Endothelial cell of umbilical vein (primary cell): ENCODE results near the gene NUB1. TPM values are rescaled to one million over a fixed set of nuclear protein-coding genes. Genes with fewer than 3 reads are reported as not detected.

Experiments used
- BruUV-seq: library from RNA; stranded (reverse); fragments of 400-500 nt; replicated peaks from 2 replicates; lab custom pipeline; 2021; lab: Mats Ljungman, UMichigan
- CTCF ChIA-PET: fragments of 300-600, 350-600 bp; sonication (Branson Sonifier 250); formaldehyde crosslinking; loops from one replicate; lab custom pipeline; 2021; ENCODE audit warnings: antibody characterized with exemption, inconsistent platforms; lab: Charles Lee
- POLR2A ChIA-PET: fragments of 300-600, 350-600 bp; sonication (Branson Sonifier 250); formaldehyde crosslinking; loops from one replicate; lab custom pipeline; 2021; ENCODE audit warnings: antibody characterized with exemption, inconsistent platforms; lab: Charles Lee
- DNase-seq: peaks from one replicate; pipeline ENCODE4 v3.0.0-alpha.2; 2011; ENCODE audit warnings: low read depth, low spot score
- FAIRE-seq: peaks from 2 replicates; lab custom pipeline; 2011; peaks lifted over from hg19 to GRCh38; lab: Jason Lieb, UNC
- H2AFZ ChIP-seq: 2 replicates; pipeline ENCODE4 v1.6.0; 2012; ENCODE audit warnings: low read depth, low read length, control low read depth, inconsistent platforms
- H3K27ac ChIP-seq: 2 replicates; pipeline ENCODE4 v1.5.1; 2011; ENCODE audit warnings: low read depth, mild to moderate bottlenecking, control low read depth, low read length, moderate library complexity; ENCODE audit not compliant: insufficient read depth
- H3K27me3 ChIP-seq, 2 experiments: 2 replicates each; pipeline versions ENCODE4 v1.6.0 to v1.6.1; 2011; ENCODE audit warnings: low read length in 2 of 2, mixed read lengths in 1 of 2; ENCODE audit not compliant: control insufficient read depth in 2 of 2, insufficient read depth in 2 of 2
- H3K36me3 ChIP-seq, 2 experiments: 2 replicates in 1 of 2; 3 replicates in 1 of 2; pipeline ENCODE4 v1.5.1; 2011; ENCODE audit warnings: low read length in 2 of 2, mild to moderate bottlenecking in 1 of 2, moderate library complexity in 1 of 2; ENCODE audit not compliant: control insufficient read depth in 2 of 2, insufficient read depth in 2 of 2; ENCODE audit errors: extremely low read depth in 1 of 2
- H3K4me1 ChIP-seq: 3 replicates; pipeline ENCODE4 v1.5.1; 2011; ENCODE audit warnings: mild to moderate bottlenecking, low read length; ENCODE audit not compliant: control insufficient read depth, insufficient read depth; ENCODE audit errors: extremely low read depth
- H3K4me2 ChIP-seq: 2 replicates; pipeline ENCODE4 v1.6.1; 2011; ENCODE audit warnings: low read length, control low read depth, mixed read lengths; ENCODE audit not compliant: insufficient read depth
- H3K4me3 ChIP-seq, 3 experiments: fragments of 200-600 bp in 1 of 3; sonication (generic), shearing (Covaris generic) in 1 of 3; replicated peaks in 1 of 3; 2 replicates each; pipeline ENCODE4 v1.5.1; 2011 to 2016; ENCODE audit warnings: control low read depth in 3 of 3, low read length in 3 of 3, mild to moderate bottlenecking in 2 of 3, inconsistent platforms in 1 of 3, low read depth in 1 of 3, moderate library complexity in 1 of 3; ENCODE audit not compliant: insufficient read depth in 1 of 3
- H3K79me2 ChIP-seq: 2 replicates; pipeline ENCODE4 v1.6.0; 2012; ENCODE audit warnings: low read length, inconsistent platforms; ENCODE audit not compliant: control insufficient read depth, insufficient read depth
- H3K9ac ChIP-seq: replicated peaks from 2 replicates; pipeline ENCODE3; 2011; ENCODE audit warnings: low read length, control low read depth; ENCODE audit not compliant: insufficient read depth; ENCODE audit errors: extremely low read depth
- H3K9me1 ChIP-seq: replicated peaks from 3 replicates; pipeline ENCODE4 v1.6.0; 2011; ENCODE audit warnings: mild to moderate bottlenecking, low read length; ENCODE audit not compliant: control insufficient read depth, insufficient read depth; ENCODE audit errors: extremely low read depth
- H3K9me3 ChIP-seq: replicated peaks from 2 replicates; pipeline ENCODE4 v1.5.1; 2012; ENCODE audit warnings: low read length, inconsistent platforms; ENCODE audit not compliant: control insufficient read depth, insufficient read depth
- H4K20me1 ChIP-seq: replicated peaks from 2 replicates; pipeline ENCODE3; 2011; ENCODE audit warnings: mild to moderate bottlenecking, low read length; ENCODE audit not compliant: control insufficient read depth, insufficient read depth; ENCODE audit errors: extremely low read depth
- CTCF ChIP-seq, 2 donors: IDR thresholded peaks; 1 replicate in 1 of 2; 2 replicates in 1 of 2; pipeline ENCODE4 v1.5.1; 2011; ENCODE audit warnings: low read length in 2 of 2, mild to moderate bottlenecking in 2 of 2, moderate library complexity in 2 of 2, control low read depth in 1 of 2, inconsistent platforms in 1 of 2, low read depth in 1 of 2; ENCODE audit not compliant: insufficient read depth in 1 of 2; ENCODE audit errors: extremely low read depth in 1 of 2
- EZH2 ChIP-seq: IDR thresholded peaks from 2 replicates; pipeline ENCODE4 v1.6.1; 2012; ENCODE audit warnings: borderline replicate concordance, low read depth, mild to moderate bottlenecking, moderate library complexity, low read length, inconsistent platforms; ENCODE audit not compliant: severe bottlenecking
- FOS ChIP-seq: IDR thresholded peaks from 2 replicates; pipeline ENCODE4 v1.6.1; 2011; ENCODE audit warnings: mild to moderate bottlenecking, low read length, moderate library complexity, borderline replicate concordance; ENCODE audit not compliant: insufficient read depth
- GATA2 ChIP-seq: IDR thresholded peaks from 2 replicates; pipeline ENCODE4 v1.7.0; 2011; ENCODE audit warnings: low read depth, mild to moderate bottlenecking, moderate library complexity, mixed read lengths, low read length; ENCODE audit not compliant: insufficient read length, insufficient read depth
- JUN ChIP-seq: IDR thresholded peaks from 2 replicates; pipeline ENCODE4 v1.6.1; 2011; ENCODE audit warnings: borderline replicate concordance, low read depth; ENCODE audit not compliant: insufficient read length, insufficient read depth
- MAX ChIP-seq: IDR thresholded peaks from 2 replicates; pipeline ENCODE4 v1.6.1; 2011; ENCODE audit not compliant: insufficient read depth, insufficient read length
- MYC ChIP-seq: IDR thresholded peaks from one replicate; pipeline ENCODE4 v1.6.1; 2011; ENCODE audit warnings: mild to moderate bottlenecking, low read depth, low read length
- POLR2A ChIP-seq: IDR thresholded peaks from 2 replicates; pipeline ENCODE4 v1.6.1; 2012; ENCODE audit warnings: low read depth, mild to moderate bottlenecking, control low read depth, low read length
- POLR2AphosphoS5 ChIP-seq: IDR thresholded peaks from 2 replicates; pipeline ENCODE4 v1.6.1; 2012; ENCODE audit warnings: low read depth, mild to moderate bottlenecking, control low read depth, low read length, moderate library complexity; ENCODE audit not compliant: insufficient read depth
- dilution Hi-C: fragments of 300-500 bp; cut with MboI; formaldehyde crosslinking; loops from one replicate; pipeline ENCODE4 v1.15.0; 2019; ENCODE audit warnings: low sequenced_read_pairs; ENCODE audit not compliant: extremely low pct_ligation_motif_present
- intact Hi-C: fragments of 100-400 bp; cut with micrococcal nuclease; formaldehyde crosslinking; loops from one replicate; pipeline ENCODE4 v1.10.0; 2022
- polyA plus RNA-seq, 4 experiments: library from polyadenylated mRNA; depleted of rRNA in 3 of 4; stranded (reverse) in 3 of 4; unstranded in 1 of 4; fragments of >200 nt; gene quantifications; 2 replicates each; pipeline versions ENCODE4 v1.2.1 to v1.2.3, GENCODE V29; 2011 to 2012; ENCODE audit warnings: missing spikeins in 1 of 4
- total RNA-seq: library from RNA; stranded (reverse); gene quantifications from 2 replicates; pipeline ENCODE4 v1.2.3, GENCODE V29; 2021

Gene NUB1
- total and polyA plus RNA-seq, 2 donors (not counting 3 experiments of a cell fraction or from before 2014, with no cell fraction given) = 28.0 to 46.2 TPM

GRCh38 chr7:151398446-151399304 lies 57.1 kb downstream of the NUB1 start:
- CTCF ChIA-PET = interaction anchor here (0.9 to 2.0 kb wide), 4 partner anchors 32 to 384 kb away, joined by 3 to 9 read pairs (median 3); no protein-coding TSS in a partner anchor
- POLR2A ChIA-PET = no interaction called here
- Histone ChIP-seq H3K36me3 (no peaks in the 10 kb centered on the region), H3K9me1 (no peaks in the 10 kb centered on the region), H3K79me2 (no peaks in the 10 kb centered on the region), H3K4me1 (no peaks in the 10 kb centered on the region), H3K9ac (no peak overlapping the region), H3K9me3 (no peaks in the 10 kb centered on the region), H3K27me3 (no peaks in the 10 kb centered on the region), H3K4me2 (no peak overlapping the region), H3K4me3 (no peak overlapping the region), H4K20me1 (no peaks in the 10 kb centered on the region), H3K27ac (no peak overlapping the region), H2AFZ (no peak overlapping the region)
- no TSS peak for BruUV-seq
- DNase-seq = no peak
- dilution Hi-C loops = no loop called here
- intact Hi-C loops = no loop called here
- no peak for FAIRE-seq
- TF ChIP-seq EZH2 (no peak), POLR2AphosphoS5 (no peak), MYC (no peak), CTCF (IDR thresholded peaks at IDR 0.05; ENCODE audit: extremely low read depth in 1 of 2, insufficient read depth in 1 of 2, low read depth in 1 of 2, low read length in 2 of 2) (no peak)

- Histone ChIP-seq H3K9me1 (no peaks in the 10 kb centered on the region), H3K4me1 (no peaks in the 10 kb centered on the region), H3K27me3 (no peaks in the 10 kb centered on the region), H3K27ac (no peak overlapping the region), H4K20me1 (no peaks in the 10 kb centered on the region), H2AFZ (no peak overlapping the region), H3K9ac (no peak overlapping the region), H3K4me3 (no peak overlapping the region), H3K4me2 (no peak overlapping the region), H3K36me3 (no peaks in the 10 kb centered on the region), H3K79me2 (no peaks in the 10 kb centered on the region), H3K9me3 (no peaks in the 10 kb centered on the region)
- ChIA-PET CTCF (interaction anchor here (0.9 to 2.0 kb wide), 4 partner anchors 32 to 384 kb away, joined by 3 to 9 read pairs (median 3); no protein-coding TSS in a partner anchor), POLR2A (no interaction called here)
- dilution Hi-C loops (no loop called here), intact Hi-C loops (no loop called here)
- no TSS peak for BruUV-seq
- no peak for TF ChIP-seq GATA2
- no peak for TF ChIP-seq FOS
- TF ChIP-seq MYC = no peak
- TF ChIP-seq JUN = no peak
- no peak for TF ChIP-seq CTCF (IDR thresholded peaks at IDR 0.05; ENCODE audit: extremely low read depth in 1 of 2, insufficient read depth in 1 of 2, low read depth in 1 of 2, low read length in 2 of 2)
- no peak for TF ChIP-seq MAX
- no peak for TF ChIP-seq POLR2A
- TF ChIP-seq EZH2 = no peak
- no peak for TF ChIP-seq POLR2AphosphoS5
- FAIRE-seq (no peak), DNase-seq (no peak)
These were observed 57.6 kb downstream of the NUB1 start for GRCh38 chr7:151399305-151399601.
